NT2/D1 (cell line): Measurements from ENCODE around the gene ACAP3.

Source experiments
- SUZ12 ChIP-seq: IDR thresholded peaks from 2 replicates; pipeline ENCODE4 v1.6.1; 2011; ENCODE audit not compliant: insufficient read length, insufficient read depth; ENCODE audit errors: extremely low read depth
- ZNF274 ChIP-seq: IDR thresholded peaks from 2 replicates; pipeline ENCODE4 v1.6.1; 2011; ENCODE audit warnings: mild to moderate bottlenecking, low read depth, low read length

GRCh38 chr1:1331068-1331965 lies 23.6 kb upstream of the ACAP3 start, which contains the start of gene TAS1R3:
- no peak for TF ChIP-seq ZNF274
- no peak for TF ChIP-seq SUZ12
